Activated CD4-positive, alpha-beta T cell treated with anti-CD3 and anti-CD28 coated beads, Interleukin-2, amount 50 U/mL, for 16 hours (primary cell): Measurements from ENCODE around the gene DNAI7.
A peak's percentile ranks its signal among the peaks of the same experiment; 100 is the strongest.

Experiments used
- DNase-seq: peaks from one replicate; pipeline ENCODE4 v3.0.0-alpha.2; 2020

Gene DNAI7, protein sequence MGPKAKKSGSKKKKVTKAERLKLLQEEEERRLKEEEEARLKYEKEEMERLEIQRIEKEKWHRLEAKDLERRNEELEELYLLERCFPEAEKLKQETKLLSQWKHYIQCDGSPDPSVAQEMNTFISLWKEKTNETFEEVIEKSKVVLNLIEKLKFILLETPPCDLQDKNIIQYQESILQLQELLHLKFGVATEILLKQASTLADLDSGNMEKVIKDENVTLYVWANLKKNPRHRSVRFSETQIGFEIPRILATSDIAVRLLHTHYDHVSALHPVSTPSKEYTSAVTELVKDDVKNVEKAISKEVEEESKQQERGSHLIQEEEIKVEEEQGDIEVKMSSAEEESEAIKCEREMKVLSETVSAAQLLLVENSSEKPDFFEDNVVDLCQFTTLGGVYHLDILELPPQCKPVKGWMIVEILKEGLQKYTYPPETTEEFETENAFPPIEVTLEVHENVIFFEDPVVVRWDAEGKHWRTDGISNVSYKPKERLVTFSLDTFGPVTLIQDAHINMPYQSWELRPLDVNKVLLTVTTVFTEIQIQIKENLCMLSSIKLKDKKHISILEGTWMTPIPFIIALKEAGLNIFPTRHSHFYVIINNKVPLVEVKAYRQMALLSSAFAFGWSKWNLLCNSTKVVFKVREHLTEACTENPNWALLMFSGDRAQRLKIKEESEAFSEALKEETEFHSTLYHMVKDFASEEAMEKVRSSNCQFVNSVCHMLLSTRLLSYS

DNA sequence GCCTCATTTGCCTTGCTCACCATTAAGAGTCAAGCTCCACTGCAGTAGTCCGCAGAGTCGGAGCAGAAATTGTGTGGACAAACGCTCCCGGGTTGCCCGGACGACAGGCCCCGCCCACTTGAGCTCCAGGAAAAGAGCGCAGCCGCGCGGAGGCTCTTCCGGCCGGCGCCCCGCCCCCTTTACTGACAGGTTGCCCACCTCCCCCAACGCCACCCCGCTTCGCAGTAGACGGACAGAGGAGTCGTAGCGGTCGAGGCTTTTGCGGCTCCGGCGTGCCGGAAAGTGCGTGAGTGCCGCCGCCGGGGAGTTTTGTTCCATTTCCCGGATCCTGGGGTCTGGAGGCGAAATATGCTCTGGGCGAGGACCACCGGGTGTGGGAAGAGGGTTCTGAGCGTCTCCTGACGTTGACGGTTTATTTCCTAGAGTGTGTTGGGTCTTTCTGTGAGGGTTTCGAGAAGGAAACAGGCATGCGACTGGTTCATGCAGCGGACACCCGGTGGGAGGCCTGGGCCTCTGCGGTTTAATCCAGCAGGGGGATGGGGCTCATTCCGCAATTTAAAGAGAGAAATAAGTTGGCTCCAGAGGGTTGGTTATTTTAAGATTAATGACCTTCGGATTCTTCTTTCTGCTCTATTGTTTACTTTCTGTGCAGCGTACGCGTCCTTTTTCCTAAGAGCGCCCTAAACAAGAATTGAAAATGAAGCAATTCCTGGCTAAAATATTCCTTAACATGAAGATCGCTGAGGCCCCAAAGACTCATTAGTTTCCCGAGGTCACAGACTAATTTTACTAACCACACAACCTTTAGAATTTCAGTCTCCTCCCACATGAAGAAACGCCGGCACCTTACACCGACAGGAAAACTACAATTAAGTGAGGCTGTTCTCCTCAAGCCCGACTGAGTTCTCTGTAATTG is at the start of gene DNAI7, which contains the start of gene ETFRF1:
Gene DNAI7 (minus strand): TSS at position 105 of the 916 bp plus-strand sequence. CDS start 82 bp downstream, at position 23.
Gene ETFRF1 (plus strand): TSS at position 182 of the 916 bp plus-strand sequence. CDS start 8,720 bp downstream, outside the sequence.
- peak; percentile 96 for DNase-seq

- DNase-seq: no peak
Measured at GRCh38 chr12:25243680-25243990, 48.7 kb upstream of the DNAI7 start.

- DNase-seq: no peak
Measured at GRCh38 chr12:25242981-25243679, 48.2 kb upstream of the DNAI7 start.

DNA sequence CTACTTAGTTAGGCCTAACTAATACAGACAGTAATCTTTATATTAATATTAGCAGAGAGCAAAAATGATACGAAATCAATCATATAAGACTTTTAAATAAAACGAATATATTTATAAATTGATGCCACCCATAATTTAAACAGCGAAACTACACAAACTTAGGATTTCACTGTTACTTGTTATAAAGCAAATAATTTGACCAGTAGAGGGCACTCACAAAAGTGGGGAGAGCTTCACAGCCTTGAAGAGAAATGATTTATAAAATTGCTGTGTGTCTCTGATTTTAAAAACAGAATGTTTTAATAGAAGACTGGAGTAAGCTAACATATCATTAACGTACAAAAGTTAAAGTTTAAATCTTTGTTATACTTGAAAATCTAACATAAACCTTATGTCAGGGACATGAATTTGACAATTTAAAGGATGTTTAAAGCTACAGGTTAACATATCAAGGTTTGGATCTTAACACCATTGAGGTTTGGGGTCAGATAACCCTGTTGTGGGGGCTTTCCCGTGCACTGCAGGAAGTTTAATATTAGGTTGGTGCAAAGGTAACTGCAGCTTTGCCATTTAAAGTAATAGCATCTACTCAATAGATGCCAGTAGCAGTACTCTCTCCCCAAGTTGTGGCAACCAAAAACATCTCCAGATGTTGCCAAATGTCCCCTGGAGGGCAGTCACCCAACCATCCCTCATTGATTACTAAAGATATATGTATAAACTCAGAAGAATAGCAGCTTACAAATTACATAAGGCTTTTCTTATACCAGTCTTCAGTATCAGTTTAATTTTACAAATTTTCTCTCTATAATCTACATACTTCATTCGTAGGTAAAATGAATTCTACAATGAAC is 46.4 kb upstream of the DNAI7 start:
- DNase-seq: peak; percentile 51

DNA sequence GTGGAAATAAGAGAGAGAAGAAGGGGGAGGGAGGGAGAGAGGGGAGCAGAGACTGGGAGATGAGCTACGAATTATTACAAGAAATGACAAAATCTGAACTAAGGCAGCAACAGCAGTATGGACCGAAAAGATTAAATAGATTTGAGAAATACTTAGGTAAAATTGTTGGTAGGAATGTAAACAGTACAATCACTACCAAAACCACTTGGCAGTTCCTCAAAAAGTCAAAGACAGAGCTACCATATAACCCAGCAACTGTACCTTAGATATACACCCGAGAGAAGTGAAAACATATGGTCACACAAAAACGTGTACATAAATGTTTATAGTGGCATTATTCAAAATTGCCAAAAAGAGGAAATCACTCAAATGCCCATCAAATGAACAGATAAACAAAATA is 41.7 kb upstream of the DNAI7 start:
- no peak for DNase-seq

- DNase-seq: no peak
Measured at GRCh38 chr12:25236190-25236589, 41.2 kb upstream of the DNAI7 start.

DNA sequence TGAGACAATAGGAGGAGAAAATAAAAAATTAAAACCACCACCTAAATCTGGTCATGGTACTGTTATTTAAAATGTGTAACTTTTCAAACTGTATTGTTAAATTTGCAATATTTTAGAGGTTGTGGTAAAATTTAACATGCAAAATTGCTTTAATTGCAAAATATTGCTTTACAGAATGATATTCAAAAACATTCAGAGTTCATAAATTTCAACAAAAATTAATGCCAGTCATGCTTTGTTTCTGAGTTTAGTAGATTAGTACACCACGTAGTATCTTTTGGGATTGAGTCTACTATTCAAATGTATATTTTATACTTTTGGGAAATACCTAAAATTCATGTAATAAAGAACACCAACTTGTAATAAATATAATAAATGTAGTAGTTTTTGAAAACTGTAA is 18.4 kb upstream of the DNAI7 start:
- no peak for DNase-seq

GRCh38 chr12:25208554-25208953 is 13.6 kb upstream of the DNAI7 start:
- DNase-seq: no peak

GRCh38 chr12:25207846-25208245 is 12.9 kb upstream of the DNAI7 start:
- DNase-seq: no peak

DNA sequence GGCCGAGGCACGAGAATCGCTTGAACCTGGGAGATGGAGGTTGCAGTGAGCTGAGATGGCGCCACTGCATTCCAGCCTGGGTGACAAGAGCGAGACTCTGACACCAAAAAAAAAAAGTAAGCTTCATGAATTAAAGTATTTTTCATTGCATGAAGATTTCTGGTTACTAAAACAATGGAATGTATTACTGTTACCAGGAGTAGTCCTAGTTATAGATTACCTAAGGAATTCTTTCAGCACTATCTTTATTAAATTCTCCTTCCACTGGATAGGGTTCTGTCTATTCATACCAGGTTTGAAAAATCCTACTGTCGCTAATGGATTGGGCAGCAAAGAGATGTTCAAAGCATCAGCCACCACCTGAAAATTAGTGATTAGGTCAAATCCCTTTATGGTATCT is 12.5 kb upstream of the DNAI7 start:
- no peak for DNase-seq

DNA sequence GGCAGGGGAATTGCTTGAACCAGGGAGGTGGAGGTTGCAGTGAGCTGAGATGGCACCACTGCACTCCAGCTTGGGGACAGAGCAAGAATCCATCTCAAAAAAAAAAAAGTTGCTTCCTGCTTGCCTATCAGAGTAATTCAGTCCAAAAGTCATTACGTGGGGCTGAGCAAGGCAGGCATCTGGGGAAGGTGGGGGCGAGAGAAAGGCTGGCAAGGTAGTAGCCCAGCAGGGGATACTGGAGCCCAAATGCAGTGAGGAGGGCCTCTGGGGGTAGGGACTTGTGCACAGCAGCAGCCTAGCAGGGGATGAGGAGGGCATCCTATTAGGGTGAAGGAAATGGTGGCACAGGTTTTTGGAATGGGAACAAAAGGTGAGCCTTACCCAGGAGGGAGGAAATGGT is 7.2 kb upstream of the DNAI7 start:
- DNase-seq: no peak

GRCh38 chr12:25200703-25201102 is 5.7 kb upstream of the DNAI7 start:
- no peak for DNase-seq

DNA sequence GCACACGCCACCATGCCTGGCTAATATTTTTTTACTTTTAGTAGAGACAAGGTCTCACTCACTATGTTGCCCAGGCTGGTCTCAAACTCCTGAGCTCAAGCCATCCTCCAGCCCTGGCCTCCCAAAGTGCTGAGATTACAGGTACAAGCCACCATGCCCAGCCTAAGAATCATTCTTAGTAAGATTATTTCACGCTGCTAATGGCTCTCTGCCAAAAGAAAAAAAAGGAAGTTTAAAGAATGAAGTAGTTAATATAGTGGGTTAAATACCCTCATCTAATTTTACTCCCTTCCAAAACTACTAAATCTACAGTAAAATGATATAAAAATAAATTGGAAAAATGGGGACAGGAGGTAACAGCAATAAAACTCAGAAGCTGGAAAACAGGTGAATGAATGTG is 2.6 kb upstream of the DNAI7 start:
- no peak for DNase-seq

DNA sequence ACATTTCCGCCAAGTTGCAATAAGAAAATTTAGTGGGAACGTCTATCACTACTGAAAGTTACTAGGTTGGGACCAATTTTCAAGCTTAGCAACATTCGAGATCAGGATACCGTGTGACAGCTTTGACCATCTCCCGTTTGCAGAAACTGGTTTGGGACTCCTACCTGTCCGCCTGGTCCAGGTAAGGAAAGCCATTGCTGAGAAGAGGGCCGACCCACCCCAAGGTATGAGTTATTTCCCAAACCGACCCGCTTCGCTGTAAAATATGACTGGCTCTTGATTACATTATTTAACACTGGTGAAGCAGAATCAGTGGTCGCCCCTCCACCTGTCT is 271 bp downstream of the DNAI7 start:
- DNase-seq: no peak

- DNase-seq: no peak
Measured at GRCh38 chr12:25194214-25194613, 746 bp downstream of the DNAI7 start.

DNA sequence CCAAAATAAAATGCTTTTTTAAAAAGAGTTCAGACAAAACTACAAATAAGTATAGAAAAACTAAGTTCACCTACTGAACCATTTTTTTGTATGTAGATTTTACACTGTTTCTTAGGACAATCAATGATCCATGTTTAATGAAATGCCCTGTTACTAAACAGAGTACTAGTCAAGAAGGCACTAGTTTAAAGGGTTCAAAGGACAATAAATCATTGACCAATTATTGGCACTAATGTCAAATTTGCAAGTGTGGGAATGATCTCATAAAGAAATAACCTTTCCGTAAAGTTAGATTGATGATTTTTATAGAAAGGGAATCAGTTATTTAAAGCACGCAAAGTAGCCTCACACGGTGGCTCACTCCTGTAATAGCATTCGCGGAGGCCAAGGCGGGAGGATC is 4.2 kb downstream of the DNAI7 start:
- DNase-seq: no peak

DNA sequence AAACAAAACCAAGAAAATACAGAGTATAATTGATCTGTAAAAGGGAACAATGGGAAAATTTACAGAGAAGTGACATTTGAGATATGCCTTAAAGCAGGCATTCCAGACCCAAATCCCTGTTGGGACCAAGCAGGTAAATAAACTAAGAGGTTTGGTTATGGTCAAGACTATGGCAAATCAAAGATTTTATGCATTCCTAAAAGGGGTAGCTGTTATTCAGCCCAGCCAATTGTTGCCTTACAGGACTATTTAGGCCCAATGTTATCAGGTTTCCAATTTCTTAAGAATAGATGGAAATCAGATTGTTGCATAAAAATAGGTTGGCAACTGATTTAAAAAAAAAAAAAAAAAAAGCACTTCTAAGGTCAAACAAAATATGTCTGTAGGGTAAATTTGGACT is 5.3 kb downstream of the DNAI7 start:
- no peak for DNase-seq

DNA sequence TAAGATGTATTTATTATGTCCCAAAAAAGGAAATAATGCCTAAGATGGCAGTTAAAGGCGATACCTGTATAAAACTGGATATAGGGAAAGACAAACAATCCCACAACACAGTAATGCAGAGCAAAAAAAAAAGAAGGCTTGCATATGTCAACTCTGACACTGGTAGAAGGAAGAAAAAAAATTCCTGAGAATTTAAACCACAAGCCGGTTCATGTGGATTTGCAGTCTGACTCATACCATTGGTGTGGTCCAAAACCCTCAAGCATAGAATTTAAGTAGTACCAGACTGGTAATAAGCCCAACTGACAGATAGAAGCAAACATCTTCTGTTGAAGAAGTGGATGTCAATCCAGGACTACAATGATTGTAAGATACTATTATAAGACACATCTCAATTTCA is 7.2 kb downstream of the DNAI7 start:
- no peak for DNase-seq

DNA sequence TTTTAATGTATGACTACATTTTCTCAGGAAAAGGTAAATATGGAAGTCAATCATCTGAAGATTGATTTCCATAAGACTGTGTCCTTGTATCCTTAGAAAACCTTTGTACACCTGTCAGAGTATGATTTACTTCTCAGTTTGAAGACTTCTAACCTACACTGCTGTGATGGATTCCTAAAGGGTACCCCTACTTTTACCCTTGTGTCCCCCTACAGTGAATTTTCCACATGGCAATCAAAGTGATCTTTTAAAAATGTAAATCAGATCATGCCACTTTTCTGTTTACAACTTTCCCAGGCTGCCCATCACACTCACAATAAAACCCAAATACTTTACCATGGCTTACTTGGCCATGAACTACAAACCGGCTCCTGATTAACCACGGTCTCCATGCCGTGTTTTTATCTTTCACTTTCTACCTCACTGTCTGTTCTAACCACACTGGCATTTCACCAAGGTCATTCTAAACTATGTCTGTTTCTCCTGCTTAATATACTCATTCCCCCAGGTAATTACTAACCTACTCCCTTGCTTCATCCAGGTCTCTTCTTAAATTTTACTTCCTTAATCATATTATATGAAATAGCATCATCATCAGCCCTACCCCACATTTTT is 8.1 kb downstream of the DNAI7 start:
- DNase-seq: peak; percentile 37

DNA sequence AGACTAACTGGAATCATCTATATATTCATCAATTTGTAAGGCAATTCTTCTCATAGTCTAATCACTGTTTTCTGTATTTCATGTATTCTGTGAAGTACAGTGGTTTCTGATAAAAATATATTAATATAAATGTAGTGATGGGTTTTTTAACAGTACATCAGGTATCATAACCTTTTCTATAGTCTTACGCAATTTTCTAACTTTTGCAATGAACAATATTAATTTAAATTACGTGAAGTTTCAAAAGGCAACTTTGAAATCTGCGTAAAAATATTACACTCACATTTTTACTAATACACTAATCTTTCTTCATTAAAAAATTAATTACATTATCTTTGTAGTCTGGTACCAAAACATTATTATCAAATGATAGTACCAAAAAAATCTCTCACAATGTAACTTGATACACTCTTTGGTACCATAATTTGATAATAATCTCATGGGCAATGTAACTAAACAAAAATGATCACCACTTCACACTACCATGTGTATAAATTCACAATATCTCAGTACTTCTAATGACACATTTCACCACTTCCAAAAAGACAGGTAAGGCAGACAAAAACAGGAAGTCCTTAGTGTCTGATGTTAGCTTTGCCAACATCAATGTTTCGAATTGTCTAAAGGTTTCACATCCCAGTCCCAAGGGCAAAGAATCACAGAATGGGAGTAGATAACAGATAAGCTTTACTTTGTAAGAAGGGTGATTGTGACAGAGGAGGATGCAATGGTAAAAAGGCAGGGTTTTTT is 8.7 kb downstream of the DNAI7 start:
- peak; percentile 38 for DNase-seq

- DNase-seq: no peak
Measured at GRCh38 chr12:25184132-25184531, 10.8 kb downstream of the DNAI7 start.
